Skeletal muscle satellite cell (primary cell): ENCODE results near the gene ANKRD28.

Experiments used
- H3K27me3 ChIP-seq: 2 replicates; pipeline ENCODE4 v1.7.0; 2013; ENCODE audit warnings: low read length; ENCODE audit not compliant: control insufficient read depth, insufficient read depth
- H3K36me3 ChIP-seq: 2 replicates; pipeline ENCODE4 v1.7.0; 2013; ENCODE audit warnings: mild to moderate bottlenecking, control low read depth, low read length; ENCODE audit not compliant: insufficient read depth
- H3K4me1 ChIP-seq: 2 replicates; pipeline ENCODE4 v1.7.0; 2013; ENCODE audit warnings: low read length; ENCODE audit not compliant: control insufficient read depth, insufficient read depth
- H3K4me2 ChIP-seq: 2 replicates; pipeline ENCODE4 v1.7.0; 2013; ENCODE audit warnings: mild to moderate bottlenecking, low read length
- H3K4me3 ChIP-seq: 2 replicates; pipeline ENCODE4 v1.7.0; 2013; ENCODE audit warnings: low read length
- H3K9ac ChIP-seq: 2 replicates; pipeline ENCODE4 v1.7.0; 2013; ENCODE audit warnings: mild to moderate bottlenecking, low read depth, low read length, moderate library complexity
- H3K9me3 ChIP-seq: replicated peaks from 2 replicates; pipeline ENCODE4 v1.7.0; 2013; ENCODE audit warnings: mild to moderate bottlenecking, control low read depth, low read length

Gene ANKRD28

GRCh38 chr3:15768421-15769255 is 29.1 kb downstream of the ANKRD28 start:
- Histone ChIP-seq H3K4me2 (peak overlapping the region; percentile 49), H3K4me3 (no peak overlapping the region), H3K9ac (peak overlapping the region; percentile 56), H3K4me1 (peaks cover 42% of the 10 kb centered on the region), H3K36me3 (peaks cover 66% of the 10 kb centered on the region), H3K27me3 (no peaks in the 10 kb centered on the region), H3K9me3 (no peaks in the 10 kb centered on the region)

- Histone ChIP-seq H3K36me3 (peaks cover 64% of the 10 kb centered on the region), H3K9me3 (no peaks in the 10 kb centered on the region), H3K4me3 (no peak overlapping the region), H3K9ac (no peak overlapping the region), H3K27me3 (no peaks in the 10 kb centered on the region), H3K4me1 (peaks cover 42% of the 10 kb centered on the region), H3K4me2 (no peak overlapping the region)
Measured at GRCh38 chr3:15766406-15766805, 31.4 kb downstream of the ANKRD28 start.

- no peak overlapping the region for H3K4me3 ChIP-seq
- H3K4me2 ChIP-seq = no peak overlapping the region
- H3K9me3 ChIP-seq = no peaks in the 10 kb centered on the region
- H3K4me1 ChIP-seq = peaks cover 46% of the 10 kb centered on the region
- H3K9ac ChIP-seq = no peak overlapping the region
- H3K27me3 ChIP-seq = no peaks in the 10 kb centered on the region
- peaks cover 82% of the 10 kb centered on the region for H3K36me3 ChIP-seq
Measured at GRCh38 chr3:15758295-15758694, 39.5 kb downstream of the ANKRD28 start.

GRCh38 chr3:15757824-15758223 is 40.0 kb downstream of the ANKRD28 start:
- peaks cover 51% of the 10 kb centered on the region for H3K4me1 ChIP-seq
- no peak overlapping the region for H3K9ac ChIP-seq
- no peak overlapping the region for H3K4me2 ChIP-seq
- H3K9me3 ChIP-seq = no peaks in the 10 kb centered on the region
- no peak overlapping the region for H3K4me3 ChIP-seq
- H3K36me3 ChIP-seq = peaks cover 79% of the 10 kb centered on the region
- H3K27me3 ChIP-seq = no peaks in the 10 kb centered on the region

- Histone ChIP-seq H3K4me2 (no peak overlapping the region), H3K4me1 (peaks cover 63% of the 10 kb centered on the region), H3K36me3 (peaks cover 70% of the 10 kb centered on the region), H3K9ac (no peak overlapping the region), H3K27me3 (no peaks in the 10 kb centered on the region), H3K4me3 (no peak overlapping the region), H3K9me3 (no peaks in the 10 kb centered on the region)
Measured at GRCh38 chr3:15756505-15756904, 41.3 kb downstream of the ANKRD28 start.

- no peak overlapping the region for H3K4me3 ChIP-seq
- peaks cover 69% of the 10 kb centered on the region for H3K36me3 ChIP-seq
- no peak overlapping the region for H3K4me2 ChIP-seq
- H3K27me3 ChIP-seq = no peaks in the 10 kb centered on the region
- peaks cover 70% of the 10 kb centered on the region for H3K4me1 ChIP-seq
- H3K9ac ChIP-seq = no peak overlapping the region
- H3K9me3 ChIP-seq = no peaks in the 10 kb centered on the region
Measured at GRCh38 chr3:15755780-15756179, 42.0 kb downstream of the ANKRD28 start.

GRCh38 chr3:15755181-15755580 is 42.6 kb downstream of the ANKRD28 start:
- Histone ChIP-seq H3K9ac (no peak overlapping the region), H3K27me3 (no peaks in the 10 kb centered on the region), H3K4me1 (peaks cover 76% of the 10 kb centered on the region), H3K9me3 (no peaks in the 10 kb centered on the region), H3K4me2 (no peak overlapping the region), H3K36me3 (peaks cover 68% of the 10 kb centered on the region), H3K4me3 (no peak overlapping the region)

DNA sequence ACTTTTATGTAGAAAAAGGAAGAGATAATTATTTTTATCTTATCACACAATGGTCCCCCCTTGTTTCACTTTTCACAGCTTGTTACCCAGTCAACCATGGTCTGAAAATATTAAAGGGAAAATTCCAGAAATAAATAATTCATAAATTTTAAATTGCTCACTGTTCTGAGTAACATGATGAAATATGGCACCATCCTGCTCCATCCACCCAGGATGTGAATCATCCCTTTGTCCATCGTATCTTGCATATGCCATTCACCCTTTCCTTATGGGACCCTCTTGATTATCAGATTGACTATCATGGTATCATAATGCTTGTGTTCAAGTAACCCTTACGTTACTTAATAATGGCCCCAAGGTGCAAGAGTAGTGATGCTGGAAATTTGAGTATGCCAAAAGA is 43.7 kb downstream of the ANKRD28 start:
- Histone ChIP-seq H3K27me3 (no peaks in the 10 kb centered on the region), H3K9me3 (no peaks in the 10 kb centered on the region), H3K9ac (peak overlapping the region; percentile 61), H3K36me3 (peaks cover 67% of the 10 kb centered on the region), H3K4me1 (peaks cover 82% of the 10 kb centered on the region), H3K4me2 (peak overlapping the region; percentile 35), H3K4me3 (peak overlapping the region; percentile 22)

DNA sequence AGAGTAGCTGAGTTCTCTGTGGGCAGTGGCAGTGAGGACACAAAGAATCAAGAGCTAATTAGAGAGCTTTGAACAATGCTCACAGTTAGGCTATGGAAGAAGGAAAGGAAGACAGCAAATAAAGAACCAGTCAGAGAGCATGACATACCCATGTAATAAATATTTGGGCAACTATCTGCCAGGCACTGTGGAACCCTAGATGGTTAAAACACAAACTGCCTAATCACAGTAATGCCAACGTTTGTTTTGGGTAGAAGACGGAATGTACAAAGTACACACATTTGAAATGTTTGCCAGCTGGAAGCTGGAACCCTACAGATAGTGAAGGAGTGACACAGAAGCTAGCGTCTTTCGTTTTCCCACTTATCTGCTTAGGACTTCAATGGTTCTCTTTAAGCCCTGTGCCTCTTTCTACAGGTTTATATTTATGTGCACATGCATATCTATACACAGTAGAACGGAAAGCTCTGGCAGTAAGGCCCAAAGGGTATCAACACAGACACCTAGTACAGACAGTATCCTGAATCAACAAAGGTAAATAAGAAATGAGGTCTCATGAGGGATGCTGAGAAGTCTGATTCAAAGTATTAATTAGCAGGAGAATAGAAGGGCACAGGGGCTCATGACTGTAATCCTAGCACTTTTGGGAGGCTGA is 44.6 kb downstream of the ANKRD28 start:
- H3K9me3 ChIP-seq = no peaks in the 10 kb centered on the region

GRCh38 chr3:15750879-15751278 is 46.9 kb downstream of the ANKRD28 start:
- Histone ChIP-seq H3K36me3 (peaks cover 71% of the 10 kb centered on the region), H3K9ac (peak overlapping the region; percentile 15), H3K9me3 (no peaks in the 10 kb centered on the region), H3K4me1 (peaks cover 63% of the 10 kb centered on the region), H3K27me3 (no peaks in the 10 kb centered on the region), H3K4me2 (no peak overlapping the region), H3K4me3 (no peak overlapping the region)

More for the DNA sequence above, 44.6 kb downstream of the ANKRD28 start:
- Histone ChIP-seq H3K4me3 (peak overlapping the region; percentile 6), H3K27me3 (no peaks in the 10 kb centered on the region), H3K4me2 (peak overlapping the region; percentile 35), H3K9ac (peak overlapping the region; percentile 61), H3K4me1 (peaks cover 73% of the 10 kb centered on the region), H3K36me3 (peaks cover 65% of the 10 kb centered on the region)

- no peak overlapping the region for H3K4me3 ChIP-seq
- H3K4me1 ChIP-seq = peaks cover 56% of the 10 kb centered on the region
- H3K36me3 ChIP-seq = peaks cover 73% of the 10 kb centered on the region
- H3K9ac ChIP-seq = peak overlapping the region; percentile 38
- H3K4me2 ChIP-seq = peak overlapping the region; percentile 12
- H3K9me3 ChIP-seq = no peaks in the 10 kb centered on the region
- no peaks in the 10 kb centered on the region for H3K27me3 ChIP-seq
Measured at GRCh38 chr3:15750143-15750542, 47.6 kb downstream of the ANKRD28 start.
